ENCODE data around the gene DAP. TPM values are rescaled to one million over a fixed set of nuclear protein-coding genes. Genes with fewer than 3 reads are reported as not detected.
"Not testable (repeated sequence)": the region's sequence is repeated elsewhere in the genome, so short reads cannot be mapped to it uniquely, and the experiment has no call there.

DAP gene
- polyA plus RNA-seq, 1 donor = 47.3 TPM

GRCh38 chr5:10654566-10654965 is 106.5 kb downstream of the DAP start:
- no peak for DNase-seq (ENCODE audit: low read depth)

GRCh38 chr5:10653751-10654400 is 107.2 kb downstream of the DAP start:
- no peak for DNase-seq (ENCODE audit: low read depth)

- peak; percentile 40 for DNase-seq (ENCODE audit: low read depth)
Observed at GRCh38 chr5:10653043-10653442, 108.0 kb downstream of the DAP start.

GRCh38 chr5:10652606-10653005 is 108.4 kb downstream of the DAP start:
- DNase-seq (ENCODE audit: low read depth) = no peak

GRCh38 chr5:10652151-10652550 is 108.9 kb downstream of the DAP start:
- DNase-seq (ENCODE audit: low read depth) = no peak

- DNase-seq (ENCODE audit: low read depth) = no peak
Observed at GRCh38 chr5:10649666-10650380, 111.2 kb downstream of the DAP start.

- DNase-seq (ENCODE audit: low read depth) = no peak
Observed at GRCh38 chr5:10648806-10649665, 112.0 kb downstream of the DAP start.

- DNase-seq (ENCODE audit: low read depth) = no peak
Observed at GRCh38 chr5:10647640-10648039, 113.4 kb downstream of the DAP start.

- no peak for DNase-seq (ENCODE audit: low read depth)
Observed at GRCh38 chr5:10645671-10646070, 115.4 kb downstream of the DAP start.

GRCh38 chr5:10645146-10645545 is 115.9 kb downstream of the DAP start:
- DNase-seq (ENCODE audit: low read depth) = no peak

GRCh38 chr5:10644192-10644591 is 116.8 kb downstream of the DAP start:
- DNase-seq (ENCODE audit: low read depth) = no peak

GRCh38 chr5:10642367-10642766 is 118.7 kb downstream of the DAP start:
- DNase-seq (ENCODE audit: low read depth) = no peak

GRCh38 chr5:10639846-10640368 is 121.1 kb downstream of the DAP start:
- no peak for DNase-seq (ENCODE audit: low read depth)

GRCh38 chr5:10638723-10639122 is 122.3 kb downstream of the DAP start:
- not testable (repeated sequence) for DNase-seq (ENCODE audit: low read depth)

- no peak for DNase-seq (ENCODE audit: low read depth)
Observed at GRCh38 chr5:10637944-10638343, 123.1 kb downstream of the DAP start.

GRCh38 chr5:10636363-10637142 is 124.5 kb downstream of the DAP start:
- no peak for DNase-seq (ENCODE audit: low read depth)

- DNase-seq (ENCODE audit: low read depth) = no peak
Observed at GRCh38 chr5:10635867-10636350, 125.1 kb downstream of the DAP start.

GRCh38 chr5:10635257-10635866 is 125.7 kb downstream of the DAP start:
- no peak for DNase-seq (ENCODE audit: low read depth)

GRCh38 chr5:10634562-10634961 is 126.5 kb downstream of the DAP start:
- DNase-seq (ENCODE audit: low read depth) = no peak

GRCh38 chr5:10634050-10634449 is 127.0 kb downstream of the DAP start:
- DNase-seq (ENCODE audit: low read depth) = no peak

Measured in forelimb muscle (tissue), 1 donor.